ENCODE results near the gene SLC25A19.

SLC25A19 gene

DNA sequence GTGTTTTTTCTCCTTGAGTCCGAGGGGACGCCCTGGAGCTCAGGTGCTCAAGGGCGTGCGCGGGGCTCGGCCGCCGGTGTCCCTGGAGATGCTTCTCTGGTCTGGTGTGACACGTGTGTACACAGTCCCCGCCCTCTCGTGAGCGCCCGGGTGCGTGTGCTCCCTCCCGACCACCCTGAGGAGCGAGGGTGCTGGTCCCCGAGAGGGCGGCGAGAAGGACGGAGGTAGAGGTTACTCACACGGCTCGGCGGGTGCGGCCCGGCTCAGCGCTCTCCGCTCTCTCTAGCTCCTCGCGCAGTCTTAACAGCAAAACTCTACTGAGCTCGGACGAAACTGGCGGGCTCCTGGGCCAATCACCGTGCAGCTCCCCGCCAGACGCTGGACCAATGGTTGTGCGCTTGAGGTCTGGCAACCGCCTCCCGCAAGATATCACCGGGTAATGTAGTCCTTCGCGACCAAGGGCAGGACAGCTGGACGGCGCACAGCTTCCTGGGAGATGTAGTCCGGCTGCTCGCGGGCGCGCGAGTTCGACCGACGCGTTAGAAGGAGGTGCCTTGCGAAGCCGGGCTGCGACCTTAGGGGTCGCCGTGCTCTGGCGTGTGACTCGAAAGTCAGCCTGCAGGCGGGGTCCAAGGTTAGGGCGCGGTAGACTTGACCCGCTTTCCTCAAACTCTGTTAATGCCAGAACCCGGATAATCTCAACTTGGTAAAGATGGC, at the start of gene SLC25A19:
Gene SLC25A19, minus strand, starts transcription at position 319 of the 717 bp plus-strand sequence. CDS start 2,669 bp downstream, outside the sequence.
- peak; percentile 91 for DNase-seq

DNA sequence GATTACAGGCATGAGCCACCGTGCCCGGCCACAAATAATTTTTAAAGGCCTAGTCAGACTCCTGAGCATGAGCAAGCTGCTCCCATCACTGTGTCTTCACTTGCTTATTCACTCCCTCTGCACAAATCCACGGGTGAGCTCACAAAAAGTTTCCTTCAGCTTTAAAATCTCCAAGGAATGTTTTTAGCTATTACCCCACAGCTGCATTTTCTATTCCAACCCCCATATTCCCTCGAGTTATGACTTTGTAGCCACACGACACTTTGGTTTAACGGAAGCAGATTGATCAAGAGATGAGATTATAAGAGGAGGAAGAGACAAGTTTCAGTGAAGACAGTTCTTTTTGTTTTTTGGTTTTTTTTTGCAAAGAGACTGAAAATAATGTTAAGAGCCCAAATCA, 49.1 kb upstream of the SLC25A19 start:
- DNase-seq: no peak

DNA sequence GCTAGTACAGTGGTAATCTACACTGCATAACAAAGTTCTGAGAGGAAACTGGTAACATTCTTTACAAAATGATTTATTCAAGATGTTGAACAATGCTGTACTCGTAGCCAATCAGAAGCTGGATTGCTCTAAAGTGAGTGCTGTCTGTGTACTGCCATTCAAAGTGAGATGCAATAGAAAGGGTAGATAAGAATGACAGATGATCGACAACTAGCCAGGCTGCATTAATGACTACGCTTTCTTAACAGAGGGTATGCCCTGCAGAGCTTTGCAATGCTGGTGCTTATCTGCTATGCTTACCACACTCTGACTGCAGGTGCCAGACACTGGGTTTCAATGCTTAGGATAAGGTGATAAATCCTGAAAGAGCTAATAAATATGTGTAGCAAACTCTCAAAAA, 46.1 kb upstream of the SLC25A19 start:
- DNase-seq: no peak

DNA sequence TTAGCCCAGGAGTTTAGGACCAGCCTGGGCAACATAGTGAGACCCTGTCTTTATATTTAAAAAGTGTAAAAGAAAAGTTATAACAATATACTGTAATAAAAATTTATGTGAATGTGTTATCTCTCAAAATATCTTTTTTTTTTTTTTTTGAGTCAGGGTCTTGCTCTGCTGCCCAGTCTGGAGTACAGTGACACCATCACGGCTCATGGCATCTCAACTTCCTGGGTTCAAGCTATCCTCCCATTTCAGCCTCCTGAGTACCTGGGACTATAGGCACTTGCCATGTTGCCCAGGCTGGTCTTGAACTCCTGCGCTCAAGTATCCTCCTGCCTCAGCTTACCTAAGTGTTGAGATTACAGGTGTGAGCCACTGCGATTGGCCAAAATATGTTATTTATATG, 45.5 kb upstream of the SLC25A19 start:
- no peak for DNase-seq

DNA sequence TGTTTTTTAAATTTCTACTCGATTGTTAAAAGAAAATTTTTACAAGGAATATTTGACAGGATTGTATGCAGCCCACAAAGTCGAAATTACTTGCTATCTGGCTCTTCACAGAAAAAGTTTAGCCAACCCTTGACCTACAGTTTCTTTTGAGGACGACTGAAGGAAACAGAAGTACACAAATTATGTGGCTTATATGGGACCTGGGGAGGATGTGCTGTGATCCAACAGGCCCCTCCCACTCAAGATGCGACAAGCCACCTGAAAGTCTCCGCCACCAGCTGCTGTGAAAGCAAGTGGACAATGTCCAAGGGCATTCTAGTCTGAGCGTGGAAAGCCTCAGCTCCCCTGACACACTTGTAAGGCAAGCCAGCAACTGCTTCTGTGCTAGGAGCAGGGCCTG, 42.4 kb upstream of the SLC25A19 start:
- DNase-seq: no peak

DNA sequence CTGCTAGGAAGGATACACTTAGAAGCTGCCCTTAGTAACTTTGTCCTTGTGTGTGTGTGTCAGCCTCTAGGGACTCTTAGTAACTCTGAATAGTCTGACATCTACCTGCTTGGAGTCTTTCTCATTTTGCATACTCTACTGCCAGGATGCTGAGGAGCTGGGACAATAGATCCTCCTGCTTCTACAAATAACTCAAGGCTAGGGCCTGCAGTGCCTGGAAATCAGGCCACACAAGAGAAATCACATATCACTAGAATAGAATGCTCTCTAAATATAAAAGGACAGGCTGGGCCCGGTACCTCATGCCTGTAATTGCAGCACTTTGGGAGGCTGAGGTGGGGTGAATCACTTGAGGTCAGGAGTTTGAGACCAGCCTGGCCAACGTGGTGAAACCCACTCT, 38.5 kb upstream of the SLC25A19 start:
- no peak for DNase-seq

DNA sequence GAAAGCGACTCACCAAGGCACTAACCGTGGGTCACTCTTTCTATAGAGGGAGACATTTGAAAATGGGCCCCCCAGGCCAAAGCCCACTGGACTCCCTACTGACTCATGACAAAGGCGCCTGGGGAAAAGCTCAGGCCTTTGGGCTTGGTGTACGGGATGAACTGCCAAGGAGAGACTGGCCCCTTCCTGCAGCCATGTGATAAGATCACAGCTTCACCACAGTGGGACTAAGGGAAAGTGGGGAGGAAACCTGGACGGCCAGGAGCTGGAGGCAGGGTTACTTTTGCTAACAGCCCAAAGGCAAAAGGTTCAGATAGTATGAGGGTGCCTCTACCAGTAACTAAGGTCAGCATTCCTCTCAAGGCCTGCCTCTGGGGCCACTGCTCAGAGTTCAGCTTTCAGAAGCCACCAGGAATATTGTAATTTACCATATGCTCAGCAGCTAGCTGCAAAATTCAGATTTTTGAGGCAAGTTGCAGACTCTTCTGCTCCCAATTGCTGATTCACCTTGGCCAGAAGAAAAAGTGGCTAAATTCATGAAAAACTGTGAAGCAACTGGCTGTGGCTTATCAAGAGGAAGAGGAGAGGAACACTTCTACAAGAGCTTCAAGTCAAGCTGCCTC, 37.1 kb upstream of the SLC25A19 start:
- DNase-seq: no peak

DNA sequence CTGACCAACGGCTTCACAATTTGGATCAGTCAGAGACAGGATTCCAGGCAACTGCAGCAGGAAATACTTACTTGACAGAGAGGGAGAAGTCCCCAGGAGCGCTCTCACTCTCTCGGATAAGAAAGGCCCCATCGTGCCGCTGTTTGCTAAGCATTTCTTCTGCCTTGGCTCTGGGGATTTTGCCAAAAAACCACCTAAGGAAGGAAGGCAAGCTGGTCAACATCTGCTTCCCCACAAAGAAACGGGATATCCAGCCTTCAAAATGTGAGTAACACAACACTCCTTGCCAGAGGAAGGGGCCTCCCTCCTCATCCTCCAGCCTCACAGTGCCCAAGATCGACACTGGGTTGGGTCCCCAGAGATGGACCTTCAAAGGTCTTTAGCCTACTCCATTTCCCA, 36.6 kb upstream of the SLC25A19 start:
- DNase-seq: no peak

DNA sequence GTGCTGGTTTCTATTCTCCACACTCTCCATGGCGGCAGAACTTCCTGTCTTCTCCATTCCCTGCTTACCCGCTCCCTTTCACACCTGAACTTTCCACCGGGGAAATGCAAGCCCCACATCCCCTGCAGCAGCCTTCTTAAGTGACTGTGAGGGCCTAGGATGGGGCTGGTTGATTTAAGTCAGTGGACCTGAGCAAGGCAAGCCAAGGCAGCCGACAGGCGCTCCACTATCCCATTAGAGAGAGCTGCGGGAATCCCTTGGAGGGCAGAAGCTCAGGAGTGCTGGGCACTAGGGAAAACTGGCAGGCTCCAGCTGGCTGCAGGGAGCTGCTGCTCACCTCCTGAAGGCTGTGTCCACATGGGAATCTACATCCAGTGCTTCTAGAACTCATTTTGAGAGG, 36.1 kb upstream of the SLC25A19 start:
- no peak for DNase-seq

DNA sequence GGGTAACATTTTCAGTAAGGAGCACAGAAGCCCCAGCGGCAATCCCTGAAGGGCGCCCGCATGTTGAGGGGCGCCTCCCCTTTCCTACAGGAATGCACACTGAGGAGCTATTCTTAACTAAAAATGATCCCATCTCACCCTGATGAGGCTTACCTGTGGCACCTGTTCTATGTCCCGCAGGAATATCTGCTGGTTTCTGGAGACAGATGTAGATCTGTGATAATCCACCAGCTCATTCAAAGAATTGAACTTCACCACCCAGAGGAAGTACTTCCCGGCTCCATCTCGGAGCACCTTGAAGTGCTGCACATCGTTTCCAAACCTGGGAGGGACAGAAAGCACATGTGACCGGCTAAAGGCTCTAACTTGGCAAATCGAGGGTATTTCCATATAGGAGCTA, 32.3 kb upstream of the SLC25A19 start:
- no peak for DNase-seq

DNA sequence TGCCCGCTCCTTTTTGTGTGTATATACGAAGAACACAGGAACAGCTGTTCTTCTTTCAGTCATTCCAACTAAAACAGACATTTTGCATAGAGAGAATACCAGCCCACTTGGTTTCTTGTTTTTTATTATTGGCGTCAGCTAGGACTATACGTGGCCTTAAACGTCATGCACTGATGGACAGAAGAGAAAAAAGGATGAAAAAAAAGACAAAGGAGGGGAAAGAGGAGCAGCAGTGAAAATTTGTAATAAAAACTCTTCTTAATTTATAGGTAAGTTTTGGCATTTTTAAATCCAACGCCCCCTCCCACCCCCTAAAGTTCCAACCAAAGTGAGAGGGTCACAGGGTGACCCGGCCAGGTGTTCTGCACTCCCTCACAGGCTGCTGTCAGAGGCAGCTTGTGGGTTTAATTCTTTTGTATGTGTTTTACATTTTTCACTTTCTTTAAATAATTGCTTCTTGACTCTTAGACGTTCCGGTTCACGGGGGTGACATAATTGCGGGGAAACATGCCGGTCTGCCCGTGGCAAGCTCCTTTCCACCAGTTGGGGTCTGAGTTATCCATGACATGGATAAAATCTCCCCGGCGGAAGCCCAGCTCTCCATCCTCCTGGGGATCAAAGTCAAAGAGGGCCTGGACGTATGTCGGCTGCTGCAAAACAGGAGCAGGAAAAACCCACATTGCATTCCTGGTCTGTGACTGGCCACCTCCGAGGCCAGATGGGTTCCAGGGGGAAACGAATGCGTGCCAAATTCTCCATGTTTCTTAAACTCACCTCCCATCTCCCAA, 30.9 kb upstream of the SLC25A19 start:
- DNase-seq: no peak

DNA sequence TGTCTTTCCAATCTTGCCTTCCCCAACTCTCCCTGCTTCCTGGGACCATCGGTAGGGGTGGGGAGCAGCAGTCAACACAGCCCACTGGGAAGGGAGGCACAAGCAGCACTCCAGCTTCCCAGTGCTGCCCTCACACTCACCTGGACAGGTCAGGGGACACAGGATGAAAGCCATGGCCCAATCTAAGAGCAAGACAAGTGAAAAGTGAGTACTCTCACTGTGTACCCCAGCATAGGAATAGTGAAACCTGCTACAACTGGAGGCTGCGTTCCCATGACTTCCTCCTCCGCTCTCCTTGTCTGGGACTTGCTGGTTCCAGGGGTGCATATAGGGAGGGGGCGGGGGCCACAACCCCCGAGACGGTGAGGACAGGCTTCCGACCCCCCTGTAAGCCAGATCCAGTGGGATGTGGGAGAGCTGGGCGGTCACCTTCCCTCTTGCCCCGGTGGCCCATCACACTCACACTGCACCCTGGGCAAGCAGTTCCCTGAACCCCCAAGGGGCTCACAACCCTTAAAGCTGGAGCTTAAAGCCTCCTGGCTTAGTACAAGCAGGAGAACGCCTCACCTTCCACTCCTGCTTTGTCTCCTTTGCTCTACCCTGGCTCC, 29.5 kb upstream of the SLC25A19 start:
- no peak for DNase-seq

DNA sequence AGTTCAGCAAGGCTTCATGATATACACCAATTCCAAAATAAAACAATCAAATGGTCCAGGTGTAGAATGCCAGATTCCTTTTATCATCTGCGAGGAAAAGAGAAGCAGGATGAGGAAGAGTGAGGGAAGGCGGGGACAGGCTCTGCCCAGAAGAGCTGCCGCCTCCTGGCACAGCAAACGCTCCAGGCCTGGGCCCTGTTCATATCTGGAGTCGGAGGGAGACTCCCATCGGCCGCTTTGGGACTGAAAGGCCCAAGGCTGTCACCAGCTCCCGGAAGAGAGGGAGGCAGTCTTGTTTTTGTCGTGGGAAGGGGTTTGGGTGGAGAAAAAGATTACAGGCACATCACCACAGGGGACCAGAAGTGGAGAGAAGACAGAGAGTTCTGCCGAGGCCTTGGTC, 29.0 kb upstream of the SLC25A19 start:
- DNase-seq: no peak

DNA sequence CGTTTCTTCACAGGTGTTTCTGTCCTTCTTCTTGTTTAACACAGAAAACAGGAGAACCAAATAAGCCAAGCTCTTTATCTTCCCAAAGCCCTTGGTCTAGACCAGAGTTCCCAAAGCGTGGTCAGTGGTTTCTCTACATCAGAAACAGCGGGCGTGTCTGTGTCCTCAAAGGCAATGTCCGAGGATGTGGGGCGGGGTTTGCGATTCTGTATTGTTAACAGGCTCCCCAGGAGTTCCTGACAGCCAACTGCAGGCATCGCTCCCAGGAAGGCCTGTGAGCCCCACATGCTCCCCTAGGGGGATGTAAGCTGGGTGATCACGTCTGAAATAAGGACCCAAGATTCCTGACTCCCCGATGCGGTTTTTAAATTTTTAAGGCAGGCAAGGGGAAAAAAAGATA, 28.4 kb upstream of the SLC25A19 start:
- DNase-seq: no peak

DNA sequence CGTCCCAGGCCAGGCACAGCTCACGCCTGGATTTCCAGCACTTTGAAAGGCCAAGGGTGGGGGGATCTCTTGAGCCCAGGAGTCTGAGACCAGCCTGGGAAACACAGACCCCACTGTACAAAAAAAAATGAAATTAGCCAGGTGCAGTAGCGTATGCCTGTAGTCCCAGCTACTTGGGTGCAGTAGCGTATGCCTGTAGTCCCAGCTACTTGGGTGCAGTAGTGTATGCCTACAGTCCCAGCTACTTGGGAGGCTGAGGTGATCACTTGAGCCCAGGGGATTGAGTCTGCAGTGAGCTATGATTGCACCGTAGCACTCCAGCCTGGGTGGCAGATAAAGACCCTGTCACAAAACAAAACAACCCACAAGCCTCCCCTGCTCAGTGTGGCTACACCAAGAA, 27.0 kb upstream of the SLC25A19 start:
- DNase-seq: no peak

DNA sequence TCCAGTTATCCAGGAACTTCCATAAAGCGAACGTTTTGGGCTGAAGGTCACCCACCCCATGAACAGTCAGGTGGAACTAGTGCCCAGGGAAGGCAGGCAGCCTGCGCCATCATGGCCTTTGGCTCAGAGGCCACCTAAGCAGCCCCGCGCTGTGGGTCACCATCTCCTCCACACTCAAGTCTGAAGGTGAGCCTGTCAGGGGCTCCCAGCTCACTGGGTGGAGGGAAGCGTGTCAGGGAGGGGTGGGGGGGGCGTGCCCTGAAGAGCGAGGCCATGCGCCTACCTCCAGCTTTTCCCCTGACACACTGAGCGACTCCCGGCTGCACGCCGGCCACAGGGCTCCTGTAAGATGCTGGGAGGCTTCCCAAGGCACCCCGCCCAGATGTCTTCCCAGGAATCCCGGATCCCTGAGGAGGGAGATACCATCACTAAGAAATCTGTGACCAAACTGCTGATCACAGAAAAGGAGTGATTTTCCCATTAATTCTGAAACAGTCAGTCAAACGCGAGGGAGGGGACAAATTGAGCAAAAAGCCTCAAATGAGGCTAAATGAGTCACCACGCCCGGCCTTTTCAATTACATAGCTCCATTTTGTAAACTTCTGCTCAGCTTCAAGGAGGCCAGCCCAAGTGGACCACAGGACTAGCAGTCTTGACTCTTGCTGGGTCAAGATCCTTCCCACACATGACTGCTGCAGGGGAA, 26.5 kb upstream of the SLC25A19 start:
- no peak for DNase-seq

DNA sequence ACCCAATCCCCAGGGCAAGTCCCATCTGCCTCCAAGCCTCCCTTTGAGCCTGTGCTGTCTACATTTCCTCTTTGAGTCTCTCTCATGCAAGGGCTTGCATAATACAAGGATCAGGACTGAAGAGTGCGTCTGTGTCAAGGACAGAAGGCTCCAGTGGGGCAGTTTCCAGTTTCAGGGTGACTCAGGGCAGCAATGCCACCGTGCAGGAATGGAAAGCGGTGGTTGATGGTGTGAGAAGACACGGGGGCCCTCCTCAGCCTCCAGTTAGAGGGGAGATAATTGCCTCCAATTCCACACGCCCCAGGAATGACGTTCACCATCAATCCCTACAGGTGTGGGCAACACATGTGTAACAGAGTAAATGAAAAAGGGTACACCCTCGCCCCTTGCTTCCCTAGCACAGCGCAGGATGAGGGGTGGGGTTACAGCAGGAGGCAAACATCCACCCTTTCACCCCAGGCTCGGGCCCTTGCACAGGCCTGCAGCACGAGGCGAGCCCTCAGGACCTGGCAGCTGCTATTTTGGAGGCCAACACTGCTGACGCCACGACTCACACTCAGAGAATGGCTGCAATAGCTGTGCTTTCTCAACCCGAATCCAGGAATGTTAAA, 24.8 kb upstream of the SLC25A19 start:
- DNase-seq: no peak

DNA sequence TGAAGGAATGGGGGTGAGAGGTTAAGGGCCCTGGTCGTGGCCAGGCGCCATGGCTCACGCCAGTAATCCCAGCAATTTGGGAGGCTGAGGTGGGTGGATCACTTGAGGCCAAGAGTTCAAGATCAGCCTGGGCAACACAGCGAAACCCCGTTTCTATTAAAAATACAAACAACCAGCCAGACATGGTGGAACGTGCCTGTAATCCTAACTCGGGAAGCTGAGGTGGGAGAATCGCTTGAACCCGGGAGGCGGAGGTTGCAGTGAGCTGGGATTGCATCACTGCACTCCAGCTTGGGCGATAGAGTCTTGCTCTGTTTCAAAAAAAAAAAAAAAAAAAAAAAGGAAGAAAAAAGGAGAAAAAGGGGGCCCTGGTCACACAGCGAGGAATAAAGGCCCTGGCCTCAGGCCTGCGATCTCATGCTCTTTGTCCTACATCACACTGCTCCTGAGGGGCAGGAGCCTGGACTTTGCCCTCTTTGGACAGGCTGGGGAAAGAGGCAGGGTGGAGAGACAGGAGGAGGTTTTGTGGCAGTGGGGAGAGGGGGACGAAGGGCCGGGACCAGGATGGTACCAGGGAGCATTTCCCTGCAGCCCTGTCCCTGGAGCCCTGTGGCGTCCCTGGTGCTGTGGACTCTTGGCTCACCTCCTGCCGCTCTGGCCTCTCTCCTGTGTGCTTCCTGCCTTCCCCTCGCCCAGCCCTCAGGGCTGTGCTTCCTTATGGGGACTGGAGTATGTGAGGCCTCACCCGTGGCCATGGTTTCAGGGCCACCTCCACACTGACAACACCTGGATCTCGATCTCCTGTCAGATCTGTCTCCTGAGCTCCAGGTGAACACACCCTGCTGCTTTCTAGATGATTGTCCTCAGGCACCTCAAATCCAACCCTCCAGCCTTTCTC, 19.7 kb upstream of the SLC25A19 start:
- no peak for DNase-seq

DNA sequence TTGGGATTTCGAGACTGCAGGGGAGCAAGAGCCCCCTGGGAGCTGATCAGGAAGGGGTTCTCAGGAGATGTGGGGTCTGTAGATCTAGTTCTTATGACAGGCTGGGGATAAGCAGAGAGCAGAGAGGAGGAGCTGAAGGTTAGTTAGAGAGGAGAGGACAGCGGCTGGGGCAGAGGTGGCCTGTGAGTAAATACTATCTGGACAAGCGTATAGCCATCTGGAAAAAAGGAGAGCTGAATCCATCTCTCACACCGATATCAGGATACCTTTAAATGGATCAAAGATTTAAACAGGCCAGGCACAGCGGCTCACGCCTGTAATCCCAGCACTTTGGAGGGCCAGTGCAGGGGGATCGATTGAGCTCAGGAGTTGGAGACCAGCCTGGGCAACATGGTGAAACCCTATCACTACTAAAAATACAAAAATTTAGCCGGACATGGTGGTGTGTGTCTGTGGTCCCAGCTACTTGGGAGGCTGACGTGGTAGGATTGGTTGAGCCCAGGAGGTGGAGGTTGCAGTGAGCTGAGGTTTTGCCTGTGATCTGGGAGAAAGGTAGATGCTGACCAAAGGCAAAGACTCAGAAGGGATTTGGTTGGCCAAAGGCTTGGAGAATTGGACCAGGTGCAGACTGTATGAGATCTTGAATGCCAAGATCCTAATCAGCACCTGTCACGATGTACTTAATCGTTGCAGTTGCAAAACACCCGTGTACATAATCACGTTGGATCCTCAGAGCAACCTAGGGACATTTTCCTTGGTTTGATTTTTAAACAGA, 18.9 kb upstream of the SLC25A19 start:
- no peak for DNase-seq

DNA sequence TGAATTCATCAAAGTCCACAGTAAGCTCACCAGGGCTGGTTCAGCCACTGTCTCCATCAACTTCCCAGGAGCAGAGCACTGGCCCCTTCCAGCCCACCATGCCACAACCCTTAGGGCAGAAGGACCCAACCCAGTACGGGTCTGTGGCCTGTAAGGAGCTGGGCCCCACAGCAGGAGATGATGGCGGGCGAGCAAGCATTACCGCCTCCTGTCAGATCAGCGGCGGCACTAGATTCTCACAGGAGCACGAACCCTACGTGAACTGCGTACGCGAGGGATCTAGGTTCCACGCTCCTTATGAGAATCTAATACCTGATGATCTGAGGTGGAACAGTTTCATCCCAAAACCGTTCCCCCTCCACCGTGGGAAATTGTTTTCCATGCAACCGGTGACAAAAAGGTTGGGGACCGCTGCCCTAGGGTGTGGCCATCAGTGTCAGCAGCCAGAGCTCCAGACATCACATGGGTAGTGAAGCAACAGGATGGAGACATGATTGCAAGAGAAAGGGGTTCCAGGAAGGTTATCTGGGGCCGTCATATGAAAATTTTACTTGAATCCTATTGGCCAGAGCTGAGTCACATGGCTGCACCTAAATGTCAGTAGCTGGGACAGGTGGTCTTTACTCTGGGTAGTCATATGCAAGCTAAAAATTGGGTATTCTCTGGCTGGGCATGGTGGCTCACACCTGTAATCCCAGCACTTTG, 12.4 kb upstream of the SLC25A19 start:
- DNase-seq: no peak
